Measurements from ENCODE around the gene OPRM1. TPM values are rescaled to one million over a fixed set of nuclear protein-coding genes. Genes with fewer than 3 reads are reported as not detected.

The OPRM1 gene
- total RNA-seq, result not detected

DNA sequence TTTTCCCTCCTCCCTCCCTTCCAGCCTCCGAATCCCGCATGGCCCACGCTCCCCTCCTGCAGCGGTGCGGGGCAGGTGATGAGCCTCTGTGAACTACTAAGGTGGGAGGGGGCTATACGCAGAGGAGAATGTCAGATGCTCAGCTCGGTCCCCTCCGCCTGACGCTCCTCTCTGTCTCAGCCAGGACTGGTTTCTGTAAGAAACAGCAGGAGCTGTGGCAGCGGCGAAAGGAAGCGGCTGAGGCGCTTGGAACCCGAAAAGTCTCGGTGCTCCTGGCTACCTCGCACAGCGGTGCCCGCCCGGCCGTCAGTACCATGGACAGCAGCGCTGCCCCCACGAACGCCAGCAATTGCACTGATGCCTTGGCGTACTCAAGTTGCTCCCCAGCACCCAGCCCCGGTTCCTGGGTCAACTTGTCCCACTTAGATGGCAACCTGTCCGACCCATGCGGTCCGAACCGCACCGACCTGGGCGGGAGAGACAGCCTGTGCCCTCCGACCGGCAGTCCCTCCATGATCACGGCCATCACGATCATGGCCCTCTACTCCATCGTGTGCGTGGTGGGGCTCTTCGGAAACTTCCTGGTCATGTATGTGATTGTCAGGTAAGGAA, at the start of gene OPRM1:
OPRM1 (plus strand) TSS at position 10 of the 612 bp plus-strand sequence; CDS start at position 315, 305 bp downstream.
- DNase-seq (ENCODE audit: low spot score) (no peak), ATAC-seq (ENCODE audit: insufficient number of reproducible peaks, low FRiP score, low read depth) (no peak)
- H3K9me3 ChIP-seq, result no peaks in the 10 kb centered on the region
- H3K27me3 ChIP-seq (replicated peaks; ENCODE audit: insufficient read depth), result no peaks in the 10 kb centered on the region
- H3K4me3 ChIP-seq, result no peak within 1 kb of the TSS
- H3K27ac ChIP-seq, result no peak within 1 kb of the TSS
- TF ChIP-seq CTCF (IDR thresholded peaks at IDR 0.05), result no peak
- H3K36me3 ChIP-seq, result no peaks in the 10 kb centered on the region
- no peaks in the 10 kb centered on the region for H3K4me1 ChIP-seq (ENCODE audit: control insufficient read depth in 1 of 2, low read depth in 2 of 2)

DNA sequence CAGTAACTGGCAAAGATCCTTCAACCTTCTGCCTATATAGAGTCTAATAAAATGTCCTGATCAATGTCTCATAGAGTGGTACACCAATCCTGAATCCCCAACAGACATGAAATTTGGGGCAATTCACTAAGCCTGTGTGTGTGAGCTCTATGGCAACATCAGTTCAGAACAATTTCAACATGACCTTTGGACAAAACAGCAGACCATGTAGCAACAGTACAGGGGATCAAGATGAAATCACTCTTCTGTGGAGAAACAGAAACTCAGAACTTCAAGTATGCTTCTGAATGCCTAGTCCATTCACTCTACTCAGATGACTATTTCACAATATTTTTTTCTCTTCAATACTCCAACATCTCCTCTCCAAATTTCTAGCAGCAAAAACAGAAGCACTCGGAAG, 49.1 kb upstream of the OPRM1 start:
- no peaks in the 10 kb centered on the region for H3K9me3 ChIP-seq
- no peaks in the 10 kb centered on the region for H3K27me3 ChIP-seq (replicated peaks; ENCODE audit: insufficient read depth)
- DNase-seq (ENCODE audit: low spot score) (no peak), ATAC-seq (ENCODE audit: insufficient number of reproducible peaks, low FRiP score, low read depth) (no peak)
- H3K27ac ChIP-seq, result no peak overlapping the region
- TF ChIP-seq CTCF (IDR thresholded peaks at IDR 0.05), result no peak
- H3K4me3 ChIP-seq, result no peak overlapping the region
- peaks cover 0 to 19% of the 10 kb centered on the region in 2 donors for H3K4me1 ChIP-seq (ENCODE audit: control insufficient read depth in 1 of 2, low read depth in 2 of 2)
- no peaks in the 10 kb centered on the region for H3K36me3 ChIP-seq

- H3K9me3 ChIP-seq, result no peaks in the 10 kb centered on the region
- no peak for DNase-seq (ENCODE audit: low spot score)
- no peak for ATAC-seq (ENCODE audit: insufficient number of reproducible peaks, low FRiP score, low read depth)
- no peaks in the 10 kb centered on the region for H3K4me1 ChIP-seq (ENCODE audit: control insufficient read depth in 1 of 2, low read depth in 2 of 2)
- no peaks in the 10 kb centered on the region for H3K27me3 ChIP-seq (replicated peaks; ENCODE audit: insufficient read depth)
- no peaks in the 10 kb centered on the region for H3K36me3 ChIP-seq
- no peak for TF ChIP-seq CTCF (IDR thresholded peaks at IDR 0.05)
- H3K27ac ChIP-seq, result no peak overlapping the region
- H3K4me3 ChIP-seq, result no peak overlapping the region
Observed at GRCh38 chr6:153994004-153994403, 45.0 kb upstream of the OPRM1 start.

DNA sequence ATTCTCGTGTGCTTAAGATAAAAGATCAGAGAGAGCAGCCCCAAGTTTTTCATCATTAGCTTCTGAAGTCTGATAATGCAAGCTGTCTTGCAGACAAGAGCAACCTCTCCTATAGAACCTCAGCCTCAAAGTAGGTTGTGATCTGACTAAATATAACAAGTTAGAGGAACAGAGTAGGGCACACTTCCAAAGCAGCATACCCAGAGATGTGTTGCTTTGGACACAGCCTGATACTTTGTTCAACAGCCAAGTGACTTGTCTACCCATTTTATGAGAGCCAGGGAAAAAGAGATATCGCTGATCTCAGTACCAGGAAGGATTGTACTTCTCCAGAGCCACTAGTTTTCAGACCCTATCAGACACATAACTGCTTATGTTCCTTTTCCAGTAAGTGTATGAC, 44.2 kb upstream of the OPRM1 start:
- H3K9me3 ChIP-seq, result no peaks in the 10 kb centered on the region
- no peak overlapping the region for H3K27ac ChIP-seq
- no peaks in the 10 kb centered on the region for H3K4me1 ChIP-seq (ENCODE audit: control insufficient read depth in 1 of 2, low read depth in 2 of 2)
- DNase-seq (ENCODE audit: low spot score), result no peak
- no peaks in the 10 kb centered on the region for H3K27me3 ChIP-seq (replicated peaks; ENCODE audit: insufficient read depth)
- H3K36me3 ChIP-seq, result no peaks in the 10 kb centered on the region
- ATAC-seq (ENCODE audit: insufficient number of reproducible peaks, low FRiP score, low read depth), result no peak
- no peak for TF ChIP-seq CTCF (IDR thresholded peaks at IDR 0.05)
- H3K4me3 ChIP-seq, result no peak overlapping the region

DNA sequence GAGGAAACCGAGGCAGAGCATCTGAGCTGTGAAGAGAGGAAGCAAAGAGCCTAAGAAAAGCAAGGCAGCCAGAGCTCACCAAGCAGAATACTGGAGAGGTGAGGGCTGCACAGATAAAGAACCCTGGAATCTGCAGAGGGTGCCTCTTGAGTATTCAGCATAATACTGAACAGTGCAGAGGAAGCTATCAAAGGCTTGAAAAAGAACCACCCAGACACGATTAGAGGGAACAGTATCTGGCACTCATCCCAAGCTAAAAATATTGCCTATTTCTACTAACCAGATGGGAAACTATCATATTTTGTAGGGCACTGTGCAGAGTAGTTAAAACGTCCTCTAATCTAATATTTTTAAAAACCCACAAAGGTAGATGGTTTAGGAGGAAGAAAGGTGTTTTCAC, 41.8 kb upstream of the OPRM1 start:
- H3K4me3 ChIP-seq, result no peak overlapping the region
- no peaks in the 10 kb centered on the region for H3K36me3 ChIP-seq
- no peak for TF ChIP-seq CTCF (IDR thresholded peaks at IDR 0.05)
- DNase-seq (ENCODE audit: low spot score) (no peak), ATAC-seq (ENCODE audit: insufficient number of reproducible peaks, low FRiP score, low read depth) (no peak)
- H3K4me1 ChIP-seq (ENCODE audit: control insufficient read depth in 1 of 2, low read depth in 2 of 2), result no peaks in the 10 kb centered on the region
- H3K27me3 ChIP-seq (replicated peaks; ENCODE audit: insufficient read depth), result no peaks in the 10 kb centered on the region
- H3K9me3 ChIP-seq, result no peaks in the 10 kb centered on the region
- no peak overlapping the region for H3K27ac ChIP-seq

All from thoracic aorta (tissue), 2 donors.